CD4-positive, alpha-beta T cell treated with Interleukin-15 for 1 hour (primary cell): ENCODE results near the gene DNASE1L1.

Experiments used
- DNase-seq: peaks from one replicate; pipeline ENCODE4 v3.0.0-alpha.2; 2020

Gene DNASE1L1

GRCh38 chrX:154380787-154381186 lies 28.3 kb downstream of the DNASE1L1 start:
- no peak for DNase-seq

- DNase-seq: no peak
Measured at GRCh38 chrX:154380153-154380552, 28.9 kb downstream of the DNASE1L1 start.

GRCh38 chrX:154379569-154379951 lies 29.5 kb downstream of the DNASE1L1 start:
- DNase-seq: no peak

GRCh38 chrX:154378799-154379568 lies 30.1 kb downstream of the DNASE1L1 start, which contains the start of gene EMD:
Gene EMD, plus strand, starts transcription at chrX:154379295. Its CDS starts 190 bp downstream, at chrX:154379485.
- DNase-seq: peak; percentile 99

- DNase-seq: peak; percentile 40
Measured at GRCh38 chrX:154378059-154378798, 30.8 kb downstream of the DNASE1L1 start.

- no peak for DNase-seq
Measured at GRCh38 chrX:154376774-154377173, 32.3 kb downstream of the DNASE1L1 start.

GRCh38 chrX:154375156-154375504 lies 33.9 kb downstream of the DNASE1L1 start:
- DNase-seq: no peak

- DNase-seq: peak; percentile 41
Measured at GRCh38 chrX:154374313-154375155, 34.5 kb downstream of the DNASE1L1 start, which contains the start of gene FLNA. Gene FLNA, minus strand, starts transcription at chrX:154374634. Its CDS starts 3,389 bp downstream, at chrX:154371245.

- no peak for DNase-seq
Measured at GRCh38 chrX:154373340-154374306, 35.4 kb downstream of the DNASE1L1 start.

GRCh38 chrX:154372612-154373022 lies 36.4 kb downstream of the DNASE1L1 start:
- DNase-seq: peak; percentile 63

- no peak for DNase-seq
Measured at GRCh38 chrX:154371789-154372300, 37.2 kb downstream of the DNASE1L1 start.

GRCh38 chrX:154371017-154371788 lies 37.9 kb downstream of the DNASE1L1 start:
- peak; percentile 95 for DNase-seq

- no peak for DNase-seq
Measured at GRCh38 chrX:154370300-154371016, 38.6 kb downstream of the DNASE1L1 start.

GRCh38 chrX:154369449-154370299 lies 39.4 kb downstream of the DNASE1L1 start:
- peak; percentile 84 for DNase-seq

- DNase-seq: peak; percentile 98
Measured at GRCh38 chrX:154368630-154369448, 40.2 kb downstream of the DNASE1L1 start.

GRCh38 chrX:154367474-154368308 lies 41.4 kb downstream of the DNASE1L1 start:
- no peak for DNase-seq

- DNase-seq: no peak
Measured at GRCh38 chrX:154366666-154367055, 42.4 kb downstream of the DNASE1L1 start.
